ENCODE data around the gene PAGR1.

DNA sequence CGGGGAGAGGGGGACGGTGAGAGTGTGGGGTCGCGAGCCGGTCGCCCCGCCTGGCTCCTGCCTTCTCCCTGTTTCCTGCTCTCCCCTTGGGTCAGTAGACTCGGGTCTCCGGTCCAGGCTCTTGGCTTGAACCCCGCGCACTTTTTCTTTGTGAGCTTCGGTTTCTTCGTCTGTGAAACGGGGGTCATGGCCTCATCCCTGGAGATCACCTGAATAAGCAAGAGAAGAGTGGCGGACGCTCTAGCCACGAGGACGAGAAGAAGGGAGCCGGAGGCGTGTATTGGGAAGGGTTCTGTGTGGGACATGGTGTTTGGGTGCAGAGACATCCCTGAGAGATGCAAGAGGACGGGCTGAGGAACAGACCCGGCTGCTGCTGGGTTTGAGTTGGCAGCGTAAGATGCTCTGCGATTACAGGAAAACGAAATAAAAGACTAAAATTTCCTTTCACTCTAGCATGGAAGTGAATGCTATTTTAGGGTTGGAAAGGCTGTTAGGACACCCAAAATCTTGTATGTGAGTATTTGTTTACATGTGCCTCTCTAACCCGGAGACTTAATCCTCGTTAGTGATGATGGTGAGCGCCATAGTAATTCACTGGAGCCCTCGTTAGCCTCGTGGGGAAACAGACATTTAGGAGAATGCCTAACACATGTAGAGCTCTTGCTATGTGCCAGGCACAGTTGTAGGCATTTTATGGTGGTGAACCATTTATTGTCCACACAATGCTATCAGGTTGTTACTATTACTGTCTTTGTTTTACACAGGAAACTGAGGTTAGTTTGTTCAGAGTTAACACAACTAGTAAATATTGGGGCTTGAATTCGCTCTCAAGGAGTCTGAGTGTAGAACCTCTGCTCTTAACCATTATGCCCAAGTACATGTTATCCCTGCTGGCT lies 24.8 kb upstream of the PAGR1 start:
- TF ChIP-seq, protein P1, sequence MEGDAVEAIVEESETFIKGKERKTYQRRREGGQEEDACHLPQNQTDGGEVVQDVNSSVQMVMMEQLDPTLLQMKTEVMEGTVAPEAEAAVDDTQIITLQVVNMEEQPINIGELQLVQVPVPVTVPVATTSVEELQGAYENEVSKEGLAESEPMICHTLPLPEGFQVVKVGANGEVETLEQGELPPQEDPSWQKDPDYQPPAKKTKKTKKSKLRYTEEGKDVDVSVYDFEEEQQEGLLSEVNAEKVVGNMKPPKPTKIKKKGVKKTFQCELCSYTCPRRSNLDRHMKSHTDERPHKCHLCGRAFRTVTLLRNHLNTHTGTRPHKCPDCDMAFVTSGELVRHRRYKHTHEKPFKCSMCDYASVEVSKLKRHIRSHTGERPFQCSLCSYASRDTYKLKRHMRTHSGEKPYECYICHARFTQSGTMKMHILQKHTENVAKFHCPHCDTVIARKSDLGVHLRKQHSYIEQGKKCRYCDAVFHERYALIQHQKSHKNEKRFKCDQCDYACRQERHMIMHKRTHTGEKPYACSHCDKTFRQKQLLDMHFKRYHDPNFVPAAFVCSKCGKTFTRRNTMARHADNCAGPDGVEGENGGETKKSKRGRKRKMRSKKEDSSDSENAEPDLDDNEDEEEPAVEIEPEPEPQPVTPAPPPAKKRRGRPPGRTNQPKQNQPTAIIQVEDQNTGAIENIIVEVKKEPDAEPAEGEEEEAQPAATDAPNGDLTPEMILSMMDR (IDR thresholded peaks at IDR 0.05; ENCODE audit: insufficient read depth, low read length, poor library complexity, severe bottlenecking): no peak
- TF ChIP-seq EZH2phosphoT487 (conservative IDR thresholded peaks at IDR 0.05; ENCODE audit: low read length): no peak
